Trophoblast cell (in vitro differentiated cells and primary cell): ENCODE data around the gene PIP5K1B.

Source experiments
- DNase-seq, 2 donors: peaks; one replicate each; pipeline ENCODE4 v3.0.0-alpha.2; 2016
- H2AFZ ChIP-seq: 2 replicates; pipeline ENCODE4 v1.6.1; 2013; ENCODE audit warnings: low read length, moderate library complexity, mild to moderate bottlenecking; ENCODE audit not compliant: insufficient read depth, poor library complexity
- H2AK5ac ChIP-seq: 2 replicates; pipeline ENCODE4 v1.6.1; 2013; ENCODE audit warnings: mild to moderate bottlenecking, low read length
- H2BK120ac ChIP-seq: 2 replicates; pipeline ENCODE4 v1.6.1; 2013; ENCODE audit warnings: low read length, mild to moderate bottlenecking, moderate library complexity; ENCODE audit not compliant: insufficient read depth, poor library complexity
- H2BK12ac ChIP-seq: 2 replicates; pipeline ENCODE4 v1.6.1; 2013; ENCODE audit warnings: mild to moderate bottlenecking, low read length, moderate library complexity
- H2BK5ac ChIP-seq: 2 replicates; pipeline ENCODE4 v1.6.1; 2013; ENCODE audit warnings: low read length, low read depth, moderate library complexity, mild to moderate bottlenecking; ENCODE audit not compliant: poor library complexity
- H3K14ac ChIP-seq: 2 replicates; pipeline ENCODE4 v1.6.1; 2013; ENCODE audit warnings: mild to moderate bottlenecking, low read length
- H3K18ac ChIP-seq: 2 replicates; pipeline ENCODE4 v1.6.1; 2013; ENCODE audit warnings: mild to moderate bottlenecking, low read length
- H3K23ac ChIP-seq: 2 replicates; pipeline ENCODE4 v1.6.1; 2013; ENCODE audit warnings: low read length
- H3K27ac ChIP-seq: 2 replicates; pipeline ENCODE4 v1.5.1; 2013; ENCODE audit warnings: low read depth, mild to moderate bottlenecking, inconsistent platforms, low read length, moderate library complexity
- H3K27me3 ChIP-seq: 2 replicates; pipeline ENCODE4 v1.6.1; 2013; ENCODE audit warnings: inconsistent platforms, mild to moderate bottlenecking, low read length, moderate library complexity; ENCODE audit not compliant: insufficient read depth
- H3K36me3 ChIP-seq, 2 experiments: 1 replicate in 1 of 2; 2 replicates in 1 of 2; pipeline ENCODE4 v1.6.1; 2013; ENCODE audit warnings: low read length in 2 of 2, mild to moderate bottlenecking in 2 of 2, moderate library complexity in 1 of 2; ENCODE audit not compliant: insufficient read depth in 2 of 2, control insufficient read depth in 1 of 2
- H3K4ac ChIP-seq: 2 replicates; pipeline ENCODE4 v1.6.1; 2013; ENCODE audit warnings: low read depth, mild to moderate bottlenecking, low read length, moderate library complexity
- H3K4me1 ChIP-seq, 2 experiments: 1 replicate in 1 of 2; 2 replicates in 1 of 2; pipeline ENCODE4 v1.6.1; 2013; ENCODE audit warnings: low read length in 2 of 2, mild to moderate bottlenecking in 2 of 2, moderate library complexity in 1 of 2; ENCODE audit not compliant: insufficient read depth in 2 of 2, control insufficient read depth in 1 of 2
- H3K4me2 ChIP-seq: 2 replicates; pipeline ENCODE4 v1.6.1; 2013; ENCODE audit warnings: inconsistent platforms, mild to moderate bottlenecking, low read length, moderate library complexity
- H3K4me3 ChIP-seq: 2 replicates; pipeline ENCODE4 v1.5.1; 2013; ENCODE audit warnings: mild to moderate bottlenecking, low read depth, low read length, inconsistent platforms
- H3K79me1 ChIP-seq: one replicate; pipeline ENCODE4 v1.6.1; 2013; ENCODE audit warnings: low read length
- H3K79me2 ChIP-seq: 2 replicates; pipeline ENCODE4 v1.6.1; 2013; ENCODE audit warnings: low read length, mild to moderate bottlenecking; ENCODE audit not compliant: control insufficient read depth, insufficient read depth, poor library complexity
- H3K9ac ChIP-seq: 2 replicates; pipeline ENCODE4 v1.6.1; 2013; ENCODE audit warnings: mild to moderate bottlenecking, low read length
- H3K9me3 ChIP-seq: 2 replicates; pipeline ENCODE4 v1.6.1; 2013; ENCODE audit warnings: low read depth, mild to moderate bottlenecking, control low read depth, inconsistent platforms, low read length; ENCODE audit not compliant: insufficient read depth
- H4K12ac ChIP-seq: 2 replicates; pipeline ENCODE4 v1.6.1; 2013; ENCODE audit warnings: low read depth, mild to moderate bottlenecking, low read length, moderate library complexity
- H4K8ac ChIP-seq: 2 replicates; pipeline ENCODE4 v1.6.1; 2013; ENCODE audit warnings: low read depth, mild to moderate bottlenecking, low read length, moderate library complexity
- H4K91ac ChIP-seq: one replicate; pipeline ENCODE4 v1.6.1; 2013; ENCODE audit warnings: low read depth, mild to moderate bottlenecking, low read length, moderate library complexity
- WGBS: extraction: QIAGEN DNeasy Blood & Tissue Kit; methylation state at CpG from one replicate; pipeline ENCODE4 v1.1.7; 2013; ENCODE audit warnings: missing lambda C conversion rate; ENCODE audit not compliant: insufficient read length, insufficient coverage; ENCODE audit errors: extremely low coverage; 5-methylcytosine and 5-hydroxymethylcytosine counted together

The PIP5K1B gene

DNA sequence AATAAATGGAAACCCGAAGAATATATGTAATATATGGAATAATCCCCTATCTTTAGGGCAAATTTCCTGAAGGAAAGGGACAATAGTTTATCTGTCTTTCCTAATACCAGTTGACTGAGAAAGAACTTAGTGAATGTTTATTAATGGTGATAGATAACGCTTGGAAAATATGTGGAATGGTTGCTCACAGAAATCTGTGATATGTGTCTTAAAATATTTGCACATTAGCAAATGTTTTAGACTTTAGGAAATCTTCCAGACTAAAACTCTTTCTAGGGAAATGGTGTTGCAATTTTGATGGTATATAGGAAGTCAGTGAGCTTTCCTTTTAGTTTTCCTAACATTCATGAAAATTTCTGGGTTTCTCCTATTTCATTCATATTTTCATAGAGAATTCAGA is 90.4 kb downstream of the PIP5K1B start:
- Histone ChIP-seq H4K12ac (no peak overlapping the region), H3K79me1 (peaks cover 3% of the 10 kb centered on the region), H4K8ac (no peak overlapping the region), H3K27me3 (no peaks in the 10 kb centered on the region), H2AFZ (no peak overlapping the region), H3K36me3 (no peaks in the 10 kb centered on the region), H2BK12ac (no peak overlapping the region), H3K4me3 (no peak overlapping the region), H2AK5ac (no peak overlapping the region), H3K4ac (no peak overlapping the region), H3K9me3 (no peaks in the 10 kb centered on the region), H3K4me1 (peaks cover 6 to 11% of the 10 kb centered on the region in 2 experiments), H3K14ac (no peak overlapping the region), H2BK120ac (no peak overlapping the region), H3K79me2 (no peaks in the 10 kb centered on the region), H3K27ac (no peak overlapping the region), H3K9ac (no peak overlapping the region), H3K18ac (no peak overlapping the region), H3K4me2 (no peak overlapping the region), H4K91ac (no peak overlapping the region), H2BK5ac (no peak overlapping the region), H3K23ac (no peak overlapping the region)
- no CpG with 5 or more reads among the region's 2 CpGs for WGBS
- DNase-seq: peak in 1 of 2 donors; percentile 90

- Histone ChIP-seq H3K36me3 (no peaks in the 10 kb centered on the region), H3K27ac (no peak overlapping the region), H3K14ac (no peak overlapping the region), H2BK5ac (no peak overlapping the region), H4K8ac (no peak overlapping the region), H3K4me2 (no peak overlapping the region), H3K4ac (no peak overlapping the region), H3K79me1 (peaks cover 3% of the 10 kb centered on the region), H3K23ac (no peak overlapping the region), H2AK5ac (no peak overlapping the region), H2BK120ac (no peak overlapping the region), H3K4me3 (no peak overlapping the region), H4K91ac (no peak overlapping the region), H4K12ac (no peak overlapping the region), H2AFZ (no peak overlapping the region), H3K4me1 (peaks cover 6 to 11% of the 10 kb centered on the region in 2 experiments), H3K18ac (no peak overlapping the region), H3K9ac (no peak overlapping the region), H3K79me2 (no peaks in the 10 kb centered on the region), H3K27me3 (no peaks in the 10 kb centered on the region), H2BK12ac (no peak overlapping the region), H3K9me3 (no peaks in the 10 kb centered on the region)
- DNase-seq: no peak
- no CpG with 5 or more reads among the region's 3 CpGs for WGBS
Measured at GRCh38 chr9:68797116-68797515, 92.1 kb downstream of the PIP5K1B start.

GRCh38 chr9:68798423-68798822 is 93.4 kb downstream of the PIP5K1B start:
- Histone ChIP-seq H3K23ac (no peak overlapping the region), H2BK12ac (peak overlapping the region; percentile 55), H3K18ac (no peak overlapping the region), H2BK5ac (no peak overlapping the region), H3K4me3 (no peak overlapping the region), H2AFZ (no peak overlapping the region), H3K4me2 (no peak overlapping the region), H3K79me1 (peaks cover 5% of the 10 kb centered on the region), H3K9me3 (no peaks in the 10 kb centered on the region), H3K14ac (no peak overlapping the region), H3K27ac (no peak overlapping the region), H3K4me1 (peaks cover 6% of the 10 kb centered on the region in 2 experiments), H3K4ac (no peak overlapping the region), H2BK120ac (no peak overlapping the region), H3K36me3 (no peaks in the 10 kb centered on the region), H4K91ac (no peak overlapping the region), H3K27me3 (no peaks in the 10 kb centered on the region), H4K12ac (no peak overlapping the region), H3K79me2 (no peaks in the 10 kb centered on the region), H3K9ac (no peak overlapping the region), H2AK5ac (peak overlapping the region; percentile 57), H4K8ac (no peak overlapping the region)
- no CpG with 5 or more reads among the region's 1 CpG for WGBS
- DNase-seq: no peak

- Histone ChIP-seq H4K8ac (no peak overlapping the region), H3K27ac (no peak overlapping the region), H3K27me3 (no peaks in the 10 kb centered on the region), H3K18ac (no peak overlapping the region), H3K4ac (no peak overlapping the region), H4K91ac (no peak overlapping the region), H3K4me2 (no peak overlapping the region), H3K79me2 (no peaks in the 10 kb centered on the region), H2BK5ac (no peak overlapping the region), H2BK120ac (no peak overlapping the region), H3K36me3 (no peaks in the 10 kb centered on the region), H4K12ac (no peak overlapping the region), H2BK12ac (no peak overlapping the region), H3K9me3 (peaks cover 1% of the 10 kb centered on the region), H3K14ac (no peak overlapping the region), H3K4me3 (no peak overlapping the region), H2AK5ac (no peak overlapping the region), H3K79me1 (peaks cover 2% of the 10 kb centered on the region), H3K4me1 (peaks cover 2 to 10% of the 10 kb centered on the region in 2 experiments), H3K9ac (no peak overlapping the region), H3K23ac (no peak overlapping the region), H2AFZ (no peak overlapping the region)
- WGBS: no CpG with 5 or more reads among the region's 2 CpGs
- DNase-seq: no peak
Measured at GRCh38 chr9:68800836-68801235, 95.8 kb downstream of the PIP5K1B start.
